Hepatocyte (in vitro differentiated cells): ENCODE measurements around the gene PLCB4.

Source experiments
- CTCF ChIP-seq: fragments of 200-600 bp; sonication (generic); IDR thresholded peaks from 2 replicates; pipeline ENCODE4 v1.5.1; 2016; ENCODE audit warnings: antibody characterized with exemption, mild to moderate bottlenecking; ENCODE audit not compliant: poor library complexity
- EZH2phosphoT487 ChIP-seq: fragments of 200-600 bp; sonication (generic); IDR thresholded peaks from one replicate; pipeline ENCODE4 v1.6.1; 2018; ENCODE audit warnings: antibody characterized with exemption, mild to moderate bottlenecking, low read depth, moderate library complexity; ENCODE audit not compliant: unreplicated experiment, severe bottlenecking

DNA sequence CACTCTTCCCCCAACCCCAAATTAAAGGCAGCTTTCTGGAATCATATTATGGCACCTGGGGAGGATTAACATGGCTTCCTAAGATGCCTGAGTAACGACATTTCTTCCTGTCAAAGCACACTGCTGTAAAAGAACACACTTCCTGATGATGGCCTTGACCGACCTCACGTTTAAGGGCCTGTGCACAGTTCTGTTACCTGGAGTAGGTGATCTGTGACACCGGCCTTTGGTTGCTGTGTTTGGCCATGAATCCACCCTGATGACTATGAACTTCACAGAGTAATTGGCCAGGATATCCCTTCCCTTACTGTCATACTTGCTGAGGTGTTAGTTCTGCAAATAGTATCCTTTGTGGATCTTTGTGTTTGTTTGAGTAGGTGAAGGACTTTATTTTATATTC, 45.8 kb downstream of the PLCB4 start:
- TF ChIP-seq EZH2phosphoT487: no peak
- TF ChIP-seq CTCF: no peak
